ENCODE data around the gene MR1. TPM values are rescaled to one million over a fixed set of nuclear protein-coding genes. Genes with fewer than 3 reads are reported as not detected.

MR1 gene
- total RNA-seq, 1 donor from 2014 or later: 4.8 TPM

DNA sequence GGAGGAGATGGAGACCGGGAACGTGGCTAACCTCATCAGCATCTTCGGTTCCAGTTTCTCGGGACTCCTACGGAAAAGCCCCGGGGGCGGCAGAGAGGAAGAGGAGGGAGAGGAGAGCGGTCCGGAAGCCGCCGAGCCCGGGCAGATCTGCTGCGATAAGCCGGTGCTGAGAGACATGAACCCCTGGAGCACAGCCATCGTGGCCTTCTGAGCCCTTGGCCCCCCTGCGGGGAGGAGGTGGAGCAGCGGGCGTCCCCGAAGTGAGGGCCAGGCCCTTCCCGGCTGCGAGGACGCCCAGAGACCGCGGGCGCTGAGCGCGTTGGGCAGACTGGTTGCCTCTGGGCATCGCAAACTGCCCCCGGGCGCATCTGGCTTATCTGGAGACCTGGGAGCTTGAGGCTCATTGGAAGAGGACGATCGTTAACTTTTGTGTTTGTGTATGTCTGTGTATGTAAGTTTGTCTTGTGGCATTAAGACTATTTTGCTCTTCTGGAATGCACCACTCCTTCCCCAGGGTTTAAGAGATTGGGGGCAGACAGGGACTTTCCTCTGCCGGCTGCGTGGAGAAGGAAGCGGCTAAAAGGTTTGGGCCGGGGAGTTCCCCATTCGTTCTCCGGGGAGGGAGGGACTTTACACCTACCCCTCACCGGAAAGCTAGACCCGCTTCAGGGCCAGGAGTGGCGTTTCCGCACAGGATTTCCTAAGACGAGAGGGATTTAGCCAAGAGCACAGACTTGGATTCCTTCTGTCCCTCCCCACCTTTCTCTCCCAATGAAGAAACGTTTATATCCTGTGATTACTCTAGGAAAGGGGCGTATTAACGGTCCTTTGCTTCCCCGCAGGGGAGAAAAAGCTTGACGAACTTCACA, 56.1 kb downstream of the MR1 start:
- Histone ChIP-seq H3K4me3 (peak overlapping the region; percentile 81), H3K27me3 (ENCODE audit: low read depth) (no peaks in the 10 kb centered on the region), H3K27ac (replicated peaks) (peak overlapping the region; percentile 96), H3K4me1 (peaks cover 66% of the 10 kb centered on the region), H3K9me3 (replicated peaks) (no peaks in the 10 kb centered on the region), H3K36me3 (peaks cover 7% of the 10 kb centered on the region)
- peak; percentile 72 for DNase-seq
- TF ChIP-seq, protein P1, sequence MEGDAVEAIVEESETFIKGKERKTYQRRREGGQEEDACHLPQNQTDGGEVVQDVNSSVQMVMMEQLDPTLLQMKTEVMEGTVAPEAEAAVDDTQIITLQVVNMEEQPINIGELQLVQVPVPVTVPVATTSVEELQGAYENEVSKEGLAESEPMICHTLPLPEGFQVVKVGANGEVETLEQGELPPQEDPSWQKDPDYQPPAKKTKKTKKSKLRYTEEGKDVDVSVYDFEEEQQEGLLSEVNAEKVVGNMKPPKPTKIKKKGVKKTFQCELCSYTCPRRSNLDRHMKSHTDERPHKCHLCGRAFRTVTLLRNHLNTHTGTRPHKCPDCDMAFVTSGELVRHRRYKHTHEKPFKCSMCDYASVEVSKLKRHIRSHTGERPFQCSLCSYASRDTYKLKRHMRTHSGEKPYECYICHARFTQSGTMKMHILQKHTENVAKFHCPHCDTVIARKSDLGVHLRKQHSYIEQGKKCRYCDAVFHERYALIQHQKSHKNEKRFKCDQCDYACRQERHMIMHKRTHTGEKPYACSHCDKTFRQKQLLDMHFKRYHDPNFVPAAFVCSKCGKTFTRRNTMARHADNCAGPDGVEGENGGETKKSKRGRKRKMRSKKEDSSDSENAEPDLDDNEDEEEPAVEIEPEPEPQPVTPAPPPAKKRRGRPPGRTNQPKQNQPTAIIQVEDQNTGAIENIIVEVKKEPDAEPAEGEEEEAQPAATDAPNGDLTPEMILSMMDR (IDR thresholded peaks at IDR 0.05; ENCODE audit: borderline replicate concordance): no peak
- intact Hi-C loops (cut with micrococcal nuclease): no loop called here

DNA sequence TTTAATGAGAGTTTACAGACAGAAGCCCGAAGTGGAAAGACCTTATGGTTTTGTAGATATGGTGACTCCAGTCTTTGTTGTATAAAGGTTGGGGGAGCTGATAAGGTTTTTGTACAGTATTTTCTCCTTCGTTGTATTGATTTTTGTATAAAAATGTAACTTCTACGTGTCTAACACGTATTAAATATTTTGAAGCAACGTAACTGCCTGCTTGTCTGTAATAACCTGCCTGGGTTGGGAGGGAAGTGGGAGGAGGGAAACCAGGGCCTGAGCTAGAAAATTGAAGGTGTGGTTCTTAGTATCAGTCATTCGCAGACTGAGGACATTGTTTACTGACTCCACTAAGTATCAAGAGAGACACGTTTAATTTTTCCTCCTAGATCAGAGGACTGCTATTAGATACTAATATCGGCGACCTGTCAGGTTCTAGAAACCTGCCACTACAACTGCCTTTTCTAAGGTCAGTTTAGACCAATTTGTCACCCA, 56.9 kb downstream of the MR1 start:
- Histone ChIP-seq H3K36me3 (peaks cover 7% of the 10 kb centered on the region), H3K4me3 (peak overlapping the region; percentile 81), H3K27ac (replicated peaks) (peak overlapping the region; percentile 96), H3K9me3 (replicated peaks) (no peaks in the 10 kb centered on the region), H3K4me1 (peaks cover 74% of the 10 kb centered on the region), H3K27me3 (ENCODE audit: low read depth) (no peaks in the 10 kb centered on the region)
- no peak for DNase-seq
- TF ChIP-seq, protein P1 (IDR thresholded peaks at IDR 0.05; ENCODE audit: borderline replicate concordance): no peak
- intact Hi-C loops (cut with micrococcal nuclease): no loop called here

DNA sequence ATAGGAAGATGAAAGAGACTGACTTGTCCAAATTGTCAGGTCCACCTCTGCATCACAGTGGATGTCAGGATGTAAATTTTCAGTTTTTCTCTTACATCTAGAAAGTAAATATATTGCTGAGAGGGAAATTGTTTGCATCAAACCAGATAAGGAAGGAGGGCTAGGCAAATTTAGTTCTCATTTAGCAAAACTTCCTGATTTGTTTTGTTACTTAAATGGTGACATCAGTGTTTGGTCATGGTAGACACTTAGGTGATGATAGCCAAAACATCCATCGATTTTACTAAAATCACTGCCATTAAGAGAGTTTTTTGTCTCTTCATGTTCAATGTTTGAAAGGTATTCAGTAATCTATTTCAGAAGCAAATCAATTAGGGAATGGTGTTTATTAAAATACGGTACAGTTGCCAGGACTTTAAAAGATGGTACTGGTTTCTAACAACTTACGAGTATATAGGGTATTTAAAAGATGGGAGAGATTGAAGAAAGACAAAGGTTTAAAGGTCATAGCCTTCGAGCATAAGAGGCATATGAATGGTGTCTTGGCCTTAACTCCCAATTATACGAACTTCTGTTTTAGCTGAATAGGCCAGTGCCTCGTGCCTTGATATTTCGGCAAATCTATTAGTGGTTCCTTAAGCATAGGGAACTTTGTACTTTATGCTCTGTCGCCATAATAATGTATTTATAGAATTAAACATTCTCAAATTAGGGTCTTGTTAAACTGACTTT, 57.7 kb downstream of the MR1 start:
- Histone ChIP-seq H3K4me1 (peaks cover 82% of the 10 kb centered on the region), H3K9me3 (replicated peaks) (no peaks in the 10 kb centered on the region), H3K27me3 (ENCODE audit: low read depth) (no peaks in the 10 kb centered on the region), H3K4me3 (peak overlapping the region; percentile 81), H3K36me3 (peaks cover 7% of the 10 kb centered on the region), H3K27ac (replicated peaks) (peak overlapping the region; percentile 96)
- intact Hi-C loops (cut with micrococcal nuclease): no loop called here
- TF ChIP-seq, protein P1 (IDR thresholded peaks at IDR 0.05; ENCODE audit: borderline replicate concordance): no peak
- DNase-seq: no peak

DNA sequence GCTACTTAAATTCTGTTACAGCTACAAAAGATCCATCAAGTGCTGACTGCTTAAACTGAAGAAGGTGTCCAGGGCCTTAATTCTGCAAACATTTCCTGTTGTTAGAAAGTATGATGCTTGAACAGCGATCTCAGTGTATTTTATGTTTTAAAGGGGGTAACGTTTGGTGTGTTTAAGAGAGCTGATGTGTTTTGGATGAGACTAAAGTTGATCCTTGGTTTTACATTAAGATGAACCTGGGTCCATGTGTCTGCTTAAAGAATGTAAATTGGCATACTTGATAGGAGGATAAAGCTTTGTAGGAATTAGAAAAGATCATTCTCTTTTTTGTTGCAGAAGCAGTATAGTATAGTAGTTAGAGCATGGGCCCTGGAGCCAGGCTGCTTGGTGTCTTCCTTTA, 58.3 kb downstream of the MR1 start:
- peaks cover 88% of the 10 kb centered on the region for H3K4me1 ChIP-seq
- H3K27ac ChIP-seq (replicated peaks): peak overlapping the region; percentile 96
- TF ChIP-seq, protein P1 (IDR thresholded peaks at IDR 0.05; ENCODE audit: borderline replicate concordance): no peak
- no peak for DNase-seq
- intact Hi-C loops (cut with micrococcal nuclease): no loop called here
- peaks cover 7% of the 10 kb centered on the region for H3K36me3 ChIP-seq
- no peaks in the 10 kb centered on the region for H3K27me3 ChIP-seq (ENCODE audit: low read depth)
- peak overlapping the region; percentile 81 for H3K4me3 ChIP-seq
- no peaks in the 10 kb centered on the region for H3K9me3 ChIP-seq (replicated peaks)

DNA sequence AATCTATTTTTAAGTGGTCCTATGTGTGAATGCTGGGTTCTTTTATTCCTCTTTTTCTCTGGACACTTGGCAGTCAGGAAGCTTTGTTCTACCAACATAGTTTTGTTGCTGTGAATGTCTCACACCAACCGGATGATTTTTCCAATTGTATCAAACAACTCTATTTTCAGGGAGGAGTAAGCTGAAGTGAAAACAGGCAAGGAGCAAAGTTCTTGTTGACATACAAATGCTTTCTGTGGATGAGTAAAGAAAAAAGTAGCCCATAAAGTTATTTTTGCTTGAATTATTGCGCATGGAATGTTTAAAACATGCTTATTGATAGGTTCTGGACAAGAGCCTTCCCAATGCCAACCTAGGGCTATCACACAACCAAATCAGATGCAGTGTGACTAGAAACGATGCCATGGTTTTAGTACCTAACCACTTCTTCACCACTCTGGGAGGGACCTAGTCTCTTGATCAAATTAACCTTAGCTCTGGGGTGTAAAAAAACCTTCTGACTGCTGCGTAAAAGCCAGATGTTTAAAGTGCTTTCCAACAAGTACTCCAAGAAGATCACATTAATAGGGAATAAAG, 59.2 kb downstream of the MR1 start:
- Histone ChIP-seq H3K4me3 (peak overlapping the region; percentile 81), H3K4me1 (peaks cover 93% of the 10 kb centered on the region)
- TF ChIP-seq, protein P1 (IDR thresholded peaks at IDR 0.05; ENCODE audit: borderline replicate concordance): no peak

More for the DNA sequence above, 59.2 kb downstream of the MR1 start:
- H3K36me3 ChIP-seq: peaks cover 7% of the 10 kb centered on the region
- DNase-seq: no peak
- no peaks in the 10 kb centered on the region for H3K27me3 ChIP-seq (ENCODE audit: low read depth)
- intact Hi-C loops (cut with micrococcal nuclease): no loop called here
- no peaks in the 10 kb centered on the region for H3K9me3 ChIP-seq (replicated peaks)
- H3K27ac ChIP-seq (replicated peaks): peak overlapping the region; percentile 5

Measured in left ventricle myocardium inferior (tissue), 1 donor.